ENCODE data around the gene MON1A.

GRCh38 chr3:49942651-49943050 is 13.0 kb upstream of the MON1A start:
- no peak for TF ChIP-seq MAX (IDR thresholded peaks at IDR 0.05)
- TF ChIP-seq, protein P1, sequence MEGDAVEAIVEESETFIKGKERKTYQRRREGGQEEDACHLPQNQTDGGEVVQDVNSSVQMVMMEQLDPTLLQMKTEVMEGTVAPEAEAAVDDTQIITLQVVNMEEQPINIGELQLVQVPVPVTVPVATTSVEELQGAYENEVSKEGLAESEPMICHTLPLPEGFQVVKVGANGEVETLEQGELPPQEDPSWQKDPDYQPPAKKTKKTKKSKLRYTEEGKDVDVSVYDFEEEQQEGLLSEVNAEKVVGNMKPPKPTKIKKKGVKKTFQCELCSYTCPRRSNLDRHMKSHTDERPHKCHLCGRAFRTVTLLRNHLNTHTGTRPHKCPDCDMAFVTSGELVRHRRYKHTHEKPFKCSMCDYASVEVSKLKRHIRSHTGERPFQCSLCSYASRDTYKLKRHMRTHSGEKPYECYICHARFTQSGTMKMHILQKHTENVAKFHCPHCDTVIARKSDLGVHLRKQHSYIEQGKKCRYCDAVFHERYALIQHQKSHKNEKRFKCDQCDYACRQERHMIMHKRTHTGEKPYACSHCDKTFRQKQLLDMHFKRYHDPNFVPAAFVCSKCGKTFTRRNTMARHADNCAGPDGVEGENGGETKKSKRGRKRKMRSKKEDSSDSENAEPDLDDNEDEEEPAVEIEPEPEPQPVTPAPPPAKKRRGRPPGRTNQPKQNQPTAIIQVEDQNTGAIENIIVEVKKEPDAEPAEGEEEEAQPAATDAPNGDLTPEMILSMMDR (IDR thresholded peaks at IDR 0.05; ENCODE audit: low read depth, low read length, missing input control): no peak
- no peak for TF ChIP-seq ZBTB33 (IDR thresholded peaks at IDR 0.05)
- no peak for TF ChIP-seq EGR1 (IDR thresholded peaks at IDR 0.05; ENCODE audit: low read depth in 2 of 2)
- TF ChIP-seq RAD21 (IDR thresholded peaks at IDR 0.05): no peak
- TF ChIP-seq TAF1 (conservative IDR thresholded peaks at IDR 0.05): no peak
- TF ChIP-seq, protein P2, sequence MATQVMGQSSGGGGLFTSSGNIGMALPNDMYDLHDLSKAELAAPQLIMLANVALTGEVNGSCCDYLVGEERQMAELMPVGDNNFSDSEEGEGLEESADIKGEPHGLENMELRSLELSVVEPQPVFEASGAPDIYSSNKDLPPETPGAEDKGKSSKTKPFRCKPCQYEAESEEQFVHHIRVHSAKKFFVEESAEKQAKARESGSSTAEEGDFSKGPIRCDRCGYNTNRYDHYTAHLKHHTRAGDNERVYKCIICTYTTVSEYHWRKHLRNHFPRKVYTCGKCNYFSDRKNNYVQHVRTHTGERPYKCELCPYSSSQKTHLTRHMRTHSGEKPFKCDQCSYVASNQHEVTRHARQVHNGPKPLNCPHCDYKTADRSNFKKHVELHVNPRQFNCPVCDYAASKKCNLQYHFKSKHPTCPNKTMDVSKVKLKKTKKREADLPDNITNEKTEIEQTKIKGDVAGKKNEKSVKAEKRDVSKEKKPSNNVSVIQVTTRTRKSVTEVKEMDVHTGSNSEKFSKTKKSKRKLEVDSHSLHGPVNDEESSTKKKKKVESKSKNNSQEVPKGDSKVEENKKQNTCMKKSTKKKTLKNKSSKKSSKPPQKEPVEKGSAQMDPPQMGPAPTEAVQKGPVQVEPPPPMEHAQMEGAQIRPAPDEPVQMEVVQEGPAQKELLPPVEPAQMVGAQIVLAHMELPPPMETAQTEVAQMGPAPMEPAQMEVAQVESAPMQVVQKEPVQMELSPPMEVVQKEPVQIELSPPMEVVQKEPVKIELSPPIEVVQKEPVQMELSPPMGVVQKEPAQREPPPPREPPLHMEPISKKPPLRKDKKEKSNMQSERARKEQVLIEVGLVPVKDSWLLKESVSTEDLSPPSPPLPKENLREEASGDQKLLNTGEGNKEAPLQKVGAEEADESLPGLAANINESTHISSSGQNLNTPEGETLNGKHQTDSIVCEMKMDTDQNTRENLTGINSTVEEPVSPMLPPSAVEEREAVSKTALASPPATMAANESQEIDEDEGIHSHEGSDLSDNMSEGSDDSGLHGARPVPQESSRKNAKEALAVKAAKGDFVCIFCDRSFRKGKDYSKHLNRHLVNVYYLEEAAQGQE (IDR thresholded peaks at IDR 0.05): no peak
- no peak for TF ChIP-seq HNF4G (IDR thresholded peaks at IDR 0.05)
- TF ChIP-seq SP1 (IDR thresholded peaks at IDR 0.05): no peak
- TF ChIP-seq GABPA (IDR thresholded peaks at IDR 0.05 in 1 of 2, conservative IDR thresholded peaks at IDR 0.05 in 1 of 2): no peak
- no peak for TF ChIP-seq FOXA2 (IDR thresholded peaks at IDR 0.05)
- no peak for TF ChIP-seq NR2F2 (IDR thresholded peaks at IDR 0.05)
- no peak for TF ChIP-seq YY1 (IDR thresholded peaks at IDR 0.05)
- TF ChIP-seq JUND (IDR thresholded peaks at IDR 0.05): no peak

Data from liver (tissue), 3 donors.